Upper lobe of left lung (tissue), 6 donors: ENCODE results near the gene JARID2. TPM values are rescaled to one million over a fixed set of nuclear protein-coding genes. Genes with fewer than 3 reads are reported as not detected.

ENCODE experiments used
- ATAC-seq, 2 donors: fragments of 200-7000 bp; cut with Tn5 transposase; one replicate each; pipeline ENCODE4 v1.9.1; 2022; ENCODE audit warnings: mild to moderate bottlenecking in 2 of 2, moderate library complexity in 2 of 2; ENCODE audit not compliant: low FRiP score in 2 of 2
- DNase-seq, 2 donors: peaks; one replicate each; pipeline ENCODE4 v3.0.0-alpha.2; 2019 to 2020
- H3K27ac ChIP-seq, 4 donors: fragments of 200-600 bp; sonication (generic); one replicate each; pipeline ENCODE4 v1.5.1; 2016 to 2019
- H3K27me3 ChIP-seq, 4 donors: fragments of 200-600 bp; sonication (generic); one replicate each; pipeline ENCODE4 v1.5.1; 2017 to 2019
- H3K36me3 ChIP-seq, 4 donors: fragments of 200-600 bp; sonication (generic); one replicate each; pipeline ENCODE4 v1.5.1; 2016 to 2019
- H3K4me1 ChIP-seq, 4 donors: fragments of 200-600 bp; sonication (generic); one replicate each; pipeline ENCODE4 v1.5.1; 2018 to 2019
- H3K4me3 ChIP-seq, 4 donors: fragments of 200-600 bp; sonication (generic); one replicate each; pipeline ENCODE4 v1.5.1; 2017 to 2019; ENCODE audit warnings: mild to moderate bottlenecking in 2 of 4, moderate library complexity in 1 of 4
- H3K9me3 ChIP-seq, 4 donors: fragments of 200-600 bp; sonication (generic); one replicate each; pipeline ENCODE4 v1.5.1; 2018 to 2019
- CTCF ChIP-seq, 6 experiments: fragments of 450-650 bp in 4 of 6; fragments of 200-600 bp in 2 of 6; sonication (generic) in 2 of 6; IDR thresholded peaks; one replicate each; pipeline ENCODE4 v1.5.1; 2016 to 2019; ENCODE audit warnings: antibody characterized with exemption in 6 of 6
- EP300 ChIP-seq, 4 donors: sonication (generic); formaldehyde crosslinking; IDR thresholded peaks; one replicate each; pipeline ENCODE4 v1.5.1; 2017; ENCODE audit warnings: antibody characterized with exemption in 4 of 4, control low read depth in 2 of 4
- POLR2A ChIP-seq, 4 donors: fragments of 450-650 bp; IDR thresholded peaks; one replicate each; pipeline ENCODE4 v1.5.1; 2016 to 2017; ENCODE audit warnings: antibody characterized with exemption in 4 of 4, mild to moderate bottlenecking in 2 of 4
- POLR2AphosphoS5 ChIP-seq, 2 donors: sonication (generic); formaldehyde crosslinking; IDR thresholded peaks; one replicate each; pipeline ENCODE4 v1.5.1; 2017; ENCODE audit warnings: antibody characterized with exemption in 2 of 2
- WGBS, 2 donors: methylation state at CpG; one replicate each; pipeline ENCODE4 v1.1.5; 2017 to 2018; 5-methylcytosine and 5-hydroxymethylcytosine counted together
- total RNA-seq, 6 donors: library from RNA; depleted of rRNA in 4 of 6; stranded (reverse); fragments of >200 nt in 4 of 6; gene quantifications; one replicate each; pipeline versions ENCODE4 v1.1.0 to v1.2.1, GENCODE V29; 2016 to 2021
- donor health status: DM: no; HTN: no; CAD: no; lungs with moderate emphysema.
- donor health status: DM: no; HTN: yes; CAD: no; lungs with severe emphysema.

Gene JARID2
- total RNA-seq, 6 donors from 2014 or later = 9.6 to 37.7 (median 16.4) TPM

- WGBS, 2 donors = 73 to 81% methylated on average over 7 of the region's 7 CpGs
- Histone ChIP-seq H3K4me1 (peaks cover 27 to 48% (median 37%) of the 10 kb centered on the region in 4 donors), H3K27me3 (no peaks in the 10 kb centered on the region), H3K4me3 (no peak overlapping the region), H3K9me3 (no peaks in the 10 kb centered on the region), H3K36me3 (no peaks in the 10 kb centered on the region), H3K27ac (no peak overlapping the region)
- TF ChIP-seq POLR2A (IDR thresholded peaks at IDR 0.05) (no peak), CTCF (IDR thresholded peaks at IDR 0.05) (no peak), EP300 (IDR thresholded peaks at IDR 0.05) (no peak), POLR2AphosphoS5 (IDR thresholded peaks at IDR 0.05) (no peak)
- ATAC-seq (no peak), DNase-seq (no peak)
Measured at GRCh38 chr6:15386110-15386755, 140.4 kb downstream of the JARID2 start.

- no peak overlapping the region for H3K4me3 ChIP-seq
- no peaks in the 10 kb centered on the region for H3K9me3 ChIP-seq
- H3K36me3 ChIP-seq = no peaks in the 10 kb centered on the region
- peaks cover 30 to 48% (median 42%) of the 10 kb centered on the region in 4 donors for H3K4me1 ChIP-seq
- ATAC-seq (no peak), DNase-seq (no peak)
- no peaks in the 10 kb centered on the region for H3K27me3 ChIP-seq
- no peak overlapping the region for H3K27ac ChIP-seq
- no peak for TF ChIP-seq EP300 (IDR thresholded peaks at IDR 0.05)
- TF ChIP-seq CTCF (IDR thresholded peaks at IDR 0.05) = no peak
- TF ChIP-seq POLR2A (IDR thresholded peaks at IDR 0.05) = no peak
- TF ChIP-seq POLR2AphosphoS5 (IDR thresholded peaks at IDR 0.05) = no peak
- 70 to 82% methylated on average over 3 of the region's 3 CpGs for WGBS, 2 donors
Measured at GRCh38 chr6:15386756-15387112, 140.9 kb downstream of the JARID2 start.

- Histone ChIP-seq H3K36me3 (no peaks in the 10 kb centered on the region), H3K4me1 (peaks cover 30 to 48% (median 42%) of the 10 kb centered on the region in 4 donors)
- TF ChIP-seq EP300 (IDR thresholded peaks at IDR 0.05) (no peak), CTCF (IDR thresholded peaks at IDR 0.05) (no peak), POLR2AphosphoS5 (IDR thresholded peaks at IDR 0.05) (no peak)
Measured at GRCh38 chr6:15387118-15387517, 141.2 kb downstream of the JARID2 start.

GRCh38 chr6:15389084-15389764, 143.4 kb downstream of the JARID2 start:
- H3K36me3 ChIP-seq = no peaks in the 10 kb centered on the region
- H3K27me3 ChIP-seq = no peaks in the 10 kb centered on the region
- H3K4me3 ChIP-seq = no peak overlapping the region
- H3K9me3 ChIP-seq = no peaks in the 10 kb centered on the region
- DNase-seq = peak in 1 of 2 donors; percentile 15
- peaks cover 30 to 46% (median 40%) of the 10 kb centered on the region in 4 donors for H3K4me1 ChIP-seq
- no peak overlapping the region for H3K27ac ChIP-seq
- 86 to 94% methylated on average over 6 of the region's 6 CpGs for WGBS, 2 donors
- ATAC-seq = peak in 1 of 2 donors; percentile 49
- TF ChIP-seq POLR2A (IDR thresholded peaks at IDR 0.05) (no peak), EP300 (IDR thresholded peaks at IDR 0.05) (no peak), CTCF (IDR thresholded peaks at IDR 0.05) (no peak), POLR2AphosphoS5 (IDR thresholded peaks at IDR 0.05) (no peak)

More at GRCh38 chr6:15387118-15387517, 141.2 kb downstream of the JARID2 start:
- Histone ChIP-seq H3K4me3 (no peak overlapping the region), H3K27me3 (no peaks in the 10 kb centered on the region), H3K9me3 (no peaks in the 10 kb centered on the region), H3K27ac (no peak overlapping the region)
- WGBS, 2 donors = 83 to 85% methylated on average over 5 of the region's 5 CpGs
- ATAC-seq (no peak), DNase-seq (no peak)
